WTC11 (cell line): ENCODE data around the gene FGD2. TPM values are rescaled to one million over a fixed set of nuclear protein-coding genes. Genes with fewer than 3 reads are reported as not detected.
A peak's percentile ranks its signal among the peaks of the same experiment; 100 is the strongest.

Experiments used
- ATAC-seq: fragments of 200-7000 bp; cut with Tn5 transposase; 2 replicates; pipeline ENCODE4 v1.10.0; 2021; ENCODE audit warnings: mild to moderate bottlenecking, moderate library complexity
- CTCF ChIA-PET: fragments of 300-600 bp; sonication (Branson Sonifier 250); formaldehyde crosslinking; loops from one replicate; lab custom pipeline; 2021; ENCODE audit warnings: antibody characterized with exemption; lab: Charles Lee
- POLR2A ChIA-PET: fragments of 350-600 bp; sonication (Branson Sonifier 250); formaldehyde crosslinking; loops from one replicate; lab custom pipeline; 2021; ENCODE audit warnings: antibody characterized with exemption; lab: Charles Lee
- DNase-seq: peaks from one replicate; pipeline ENCODE4 v3.0.0; 2021; ENCODE audit warnings: low spot score
- H3K27ac Mint-ChIP-seq: 2 replicates; pipeline ENCODE4 v1.8.0; 2021; ENCODE audit warnings: mixed read lengths
- H3K27me3 Mint-ChIP-seq: 2 replicates; pipeline ENCODE4 v1.8.0; 2021; ENCODE audit warnings: low read depth, mild to moderate bottlenecking, moderate library complexity, mixed read lengths
- H3K36me3 Mint-ChIP-seq: 2 replicates; pipeline ENCODE4 v1.8.0; 2021; ENCODE audit warnings: mixed read lengths
- H3K4me1 Mint-ChIP-seq: 2 replicates; pipeline ENCODE4 v1.8.0; 2022; ENCODE audit warnings: mixed read lengths
- H3K4me3 Mint-ChIP-seq: 2 replicates; pipeline ENCODE4 v1.8.0; 2021; ENCODE audit warnings: mild to moderate bottlenecking, moderate library complexity, mixed read lengths
- H3K9me3 Mint-ChIP-seq: 2 replicates; pipeline ENCODE4 v1.8.0; 2021; ENCODE audit warnings: mixed read lengths
- CTCF ChIP-seq: fragments of 200-600 bp; IDR thresholded peaks from 2 replicates; pipeline ENCODE4 v1.8.0; 2022; ENCODE audit warnings: antibody characterized with exemption
- EMX1 ChIP-seq: fragments of 250-450 bp; sonication (Bioruptor Pico); IDR thresholded peaks from 2 replicates; pipeline ENCODE4 v1.8.0; 2021; ENCODE audit warnings: mild to moderate bottlenecking
- FOXK1 ChIP-seq: sonication (generic); formaldehyde crosslinking; IDR thresholded peaks from 2 replicates; pipeline ENCODE4 v1.8.0; 2022; ENCODE audit warnings: mild to moderate bottlenecking, moderate library complexity, missing genetic modification reagents
- KAT7 ChIP-seq: sonication (generic); formaldehyde crosslinking; IDR thresholded peaks from 2 replicates; pipeline ENCODE4 v1.8.1; 2023; ENCODE audit warnings: missing genetic modification reagents, mild to moderate bottlenecking, borderline replicate concordance
- MYBL2 ChIP-seq: sonication (generic); formaldehyde crosslinking; IDR thresholded peaks from 2 replicates; pipeline ENCODE4 v1.8.1; 2023; ENCODE audit warnings: mild to moderate bottlenecking, moderate library complexity, missing genetic modification reagents
- ZNF138 ChIP-seq: sonication (generic); formaldehyde crosslinking; conservative IDR thresholded peaks from 2 replicates; pipeline ENCODE4 v1.8.1; 2022; ENCODE audit warnings: mild to moderate bottlenecking, moderate library complexity, missing genetic modification reagents
- ZSCAN18 ChIP-seq: fragments of 250-450 bp; sonication (Bioruptor Pico); IDR thresholded peaks from 2 replicates; pipeline ENCODE4 v2.1.2; 2022; ENCODE audit warnings: mild to moderate bottlenecking, moderate library complexity
- total RNA-seq: library from RNA; stranded (reverse); gene quantifications from 3 replicates; pipeline ENCODE4 v1.2.3, GENCODE V29; 2021
- TF ChIP-seq, protein P1 (sequence below): sonication (generic); formaldehyde crosslinking; IDR thresholded peaks from 2 replicates; pipeline ENCODE4 v1.8.1; 2023; ENCODE audit warnings: mild to moderate bottlenecking, missing genetic modification reagents, borderline replicate concordance
- TF ChIP-seq, protein P2 (sequence below): sonication (generic); formaldehyde crosslinking; IDR thresholded peaks from 2 replicates; pipeline ENCODE4 v1.8.1; 2023; ENCODE audit warnings: mild to moderate bottlenecking, missing genetic modification reagents

Gene FGD2
- total RNA-seq, 1 experiment from 2014 or later, result 0.31 TPM

DNA sequence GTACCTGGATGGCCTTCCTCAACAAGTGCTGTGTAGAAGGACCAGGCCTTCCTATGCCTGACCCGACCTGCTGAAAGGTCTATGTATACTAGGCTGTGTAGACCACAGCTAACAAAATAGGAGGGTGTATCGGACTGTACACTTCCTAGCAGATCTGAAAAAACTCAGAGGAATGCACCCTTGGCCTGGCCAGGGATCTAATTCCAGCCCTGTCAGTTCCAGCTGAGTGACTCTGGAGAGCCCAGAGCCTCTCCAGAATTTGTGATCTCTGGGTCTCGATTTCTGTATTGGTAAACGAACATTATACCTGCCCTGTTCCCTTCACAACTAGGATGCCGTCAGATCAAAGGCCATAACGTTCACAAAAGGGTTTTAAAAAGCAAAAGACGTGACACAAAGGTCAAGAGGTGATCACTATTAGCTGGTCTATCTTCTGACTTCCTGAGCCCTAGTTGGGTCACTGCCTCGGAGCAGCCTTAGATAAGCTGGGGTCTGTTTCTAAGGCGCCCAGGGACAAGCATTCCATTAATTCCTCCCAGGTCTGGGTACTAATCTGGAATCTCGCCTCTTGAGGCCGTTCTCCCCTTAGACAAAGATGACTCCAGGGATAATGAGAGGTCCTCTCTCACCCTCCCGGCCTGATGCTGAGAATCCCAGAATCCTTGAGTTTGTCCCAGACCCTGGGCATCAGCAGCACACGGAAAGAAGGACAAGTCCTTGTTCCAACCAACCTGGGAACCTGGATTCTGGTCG is 33.4 kb upstream of the FGD2 start:
- Mint-ChIP-seq H3K4me1 (no peaks in the 10 kb centered on the region), H3K9me3 (no peaks in the 10 kb centered on the region), H3K27me3 (no peaks in the 10 kb centered on the region), H3K27ac (peak overlapping the region; percentile 82), H3K4me3 (no peak overlapping the region), H3K36me3 (peaks cover 89% of the 10 kb centered on the region)
- DNase-seq, result no peak
- ChIA-PET CTCF (interaction anchor here (0.7 kb wide), 1 partner anchor 235 kb away, joined by 3 read pairs; no protein-coding TSS in a partner anchor), POLR2A (interaction anchor here (0.7 kb wide), 1 partner anchor 46 kb away, joined by 3 read pairs; no protein-coding TSS in a partner anchor)
- ATAC-seq, result no peak
- TF ChIP-seq, protein P1, sequence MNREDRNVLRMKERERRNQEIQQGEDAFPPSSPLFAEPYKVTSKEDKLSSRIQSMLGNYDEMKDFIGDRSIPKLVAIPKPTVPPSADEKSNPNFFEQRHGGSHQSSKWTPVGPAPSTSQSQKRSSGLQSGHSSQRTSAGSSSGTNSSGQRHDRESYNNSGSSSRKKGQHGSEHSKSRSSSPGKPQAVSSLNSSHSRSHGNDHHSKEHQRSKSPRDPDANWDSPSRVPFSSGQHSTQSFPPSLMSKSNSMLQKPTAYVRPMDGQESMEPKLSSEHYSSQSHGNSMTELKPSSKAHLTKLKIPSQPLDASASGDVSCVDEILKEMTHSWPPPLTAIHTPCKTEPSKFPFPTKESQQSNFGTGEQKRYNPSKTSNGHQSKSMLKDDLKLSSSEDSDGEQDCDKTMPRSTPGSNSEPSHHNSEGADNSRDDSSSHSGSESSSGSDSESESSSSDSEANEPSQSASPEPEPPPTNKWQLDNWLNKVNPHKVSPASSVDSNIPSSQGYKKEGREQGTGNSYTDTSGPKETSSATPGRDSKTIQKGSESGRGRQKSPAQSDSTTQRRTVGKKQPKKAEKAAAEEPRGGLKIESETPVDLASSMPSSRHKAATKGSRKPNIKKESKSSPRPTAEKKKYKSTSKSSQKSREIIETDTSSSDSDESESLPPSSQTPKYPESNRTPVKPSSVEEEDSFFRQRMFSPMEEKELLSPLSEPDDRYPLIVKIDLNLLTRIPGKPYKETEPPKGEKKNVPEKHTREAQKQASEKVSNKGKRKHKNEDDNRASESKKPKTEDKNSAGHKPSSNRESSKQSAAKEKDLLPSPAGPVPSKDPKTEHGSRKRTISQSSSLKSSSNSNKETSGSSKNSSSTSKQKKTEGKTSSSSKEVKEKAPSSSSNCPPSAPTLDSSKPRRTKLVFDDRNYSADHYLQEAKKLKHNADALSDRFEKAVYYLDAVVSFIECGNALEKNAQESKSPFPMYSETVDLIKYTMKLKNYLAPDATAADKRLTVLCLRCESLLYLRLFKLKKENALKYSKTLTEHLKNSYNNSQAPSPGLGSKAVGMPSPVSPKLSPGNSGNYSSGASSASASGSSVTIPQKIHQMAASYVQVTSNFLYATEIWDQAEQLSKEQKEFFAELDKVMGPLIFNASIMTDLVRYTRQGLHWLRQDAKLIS (CRISPR knock-in tag), result no peak
- no peak for TF ChIP-seq ZSCAN18 (CRISPR knock-in tag)

DNA sequence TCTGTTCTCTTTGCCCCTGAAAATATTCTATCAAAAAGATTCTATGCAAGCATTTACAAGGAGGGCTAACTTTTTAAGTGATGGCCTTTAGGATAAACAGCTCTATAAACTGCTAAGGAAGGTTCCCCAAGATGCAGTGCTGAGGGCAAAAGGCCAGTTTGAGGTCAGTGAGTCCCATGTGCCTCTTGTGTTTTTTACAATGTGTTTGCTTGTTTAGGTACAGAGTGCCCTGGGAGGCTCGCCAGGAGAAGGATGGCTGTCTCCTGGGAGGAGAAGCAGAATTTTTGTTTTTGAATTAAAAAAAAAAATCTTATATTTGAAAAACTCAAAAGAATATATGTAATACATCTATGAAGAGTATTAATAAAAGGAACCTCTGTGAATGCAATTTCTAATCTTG is 32.3 kb upstream of the FGD2 start:
- TF ChIP-seq ZNF138 (no peak), FOXK1 (CRISPR knock-in tag) (no peak)
- TF ChIP-seq, protein P2, sequence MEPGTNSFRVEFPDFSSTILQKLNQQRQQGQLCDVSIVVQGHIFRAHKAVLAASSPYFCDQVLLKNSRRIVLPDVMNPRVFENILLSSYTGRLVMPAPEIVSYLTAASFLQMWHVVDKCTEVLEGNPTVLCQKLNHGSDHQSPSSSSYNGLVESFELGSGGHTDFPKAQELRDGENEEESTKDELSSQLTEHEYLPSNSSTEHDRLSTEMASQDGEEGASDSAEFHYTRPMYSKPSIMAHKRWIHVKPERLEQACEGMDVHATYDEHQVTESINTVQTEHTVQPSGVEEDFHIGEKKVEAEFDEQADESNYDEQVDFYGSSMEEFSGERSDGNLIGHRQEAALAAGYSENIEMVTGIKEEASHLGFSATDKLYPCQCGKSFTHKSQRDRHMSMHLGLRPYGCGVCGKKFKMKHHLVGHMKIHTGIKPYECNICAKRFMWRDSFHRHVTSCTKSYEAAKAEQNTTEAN (CRISPR knock-in tag), result no peak
- no peaks in the 10 kb centered on the region for H3K9me3 Mint-ChIP-seq
- H3K36me3 Mint-ChIP-seq, result peaks cover 94% of the 10 kb centered on the region

DNA sequence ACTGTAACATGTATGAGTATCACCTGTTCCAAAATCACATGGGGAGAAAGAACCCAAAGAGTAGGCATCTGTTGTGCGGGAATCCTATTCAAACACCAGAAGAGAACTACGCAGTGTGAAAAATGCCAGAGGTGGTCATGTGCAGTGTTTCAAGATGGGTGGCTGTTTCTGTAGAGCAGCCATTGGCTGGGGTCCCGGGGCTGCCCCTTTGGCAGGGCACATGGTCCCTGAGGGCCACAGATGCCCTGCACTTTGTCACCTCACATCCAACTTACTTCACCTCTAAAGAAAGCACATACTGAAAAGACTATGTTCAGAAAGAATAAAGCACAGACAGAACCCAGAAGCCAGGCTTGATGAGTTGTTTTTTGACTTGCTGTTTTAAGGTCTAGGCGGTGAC is 31.8 kb upstream of the FGD2 start:
- DNase-seq (no peak), ATAC-seq (no peak)
- Mint-ChIP-seq H3K27me3 (no peaks in the 10 kb centered on the region), H3K9me3 (no peaks in the 10 kb centered on the region), H3K36me3 (peaks cover 89% of the 10 kb centered on the region), H3K4me1 (no peaks in the 10 kb centered on the region), H3K27ac (no peak overlapping the region), H3K4me3 (no peak overlapping the region)
- CTCF ChIA-PET, result no interaction called here
- POLR2A ChIA-PET, result no interaction called here
- TF ChIP-seq EMX1 (no peak), MYBL2 (no peak), CTCF (no peak), KAT7 (no peak)
- TF ChIP-seq, protein P1 (CRISPR knock-in tag), result no peak

More for the DNA sequence above, 32.3 kb upstream of the FGD2 start:
- Mint-ChIP-seq H3K27ac (no peak overlapping the region), H3K27me3 (no peaks in the 10 kb centered on the region), H3K4me3 (no peak overlapping the region), H3K4me1 (no peaks in the 10 kb centered on the region)
- DNase-seq (no peak), ATAC-seq (no peak)
- ChIA-PET POLR2A (no interaction called here), CTCF (no interaction called here)
